Right lobe of liver (tissue), 6 donors: ENCODE measurements around the gene OR4K14. TPM values are rescaled to one million over a fixed set of nuclear protein-coding genes. Genes with fewer than 3 reads are reported as not detected.

Source experiments
- ATAC-seq, 4 donors: fragments of 200-7000 bp; cut with Tn5 transposase; one replicate each; pipeline ENCODE4 v1.9.1; 2020; ENCODE audit warnings: mild to moderate bottlenecking in 4 of 4, moderate library complexity in 4 of 4
- DNase-seq, 3 donors: peaks; one replicate each; pipeline ENCODE4 v3.0.0-alpha.2; 2020
- H3K27ac ChIP-seq, 3 donors: fragments of 200-600 bp; one replicate each; pipeline ENCODE4 v1.8.0; 2022
- H3K27me3 ChIP-seq, 2 donors: fragments of 200-600 bp; one replicate each; pipeline ENCODE4 v1.8.0; 2022
- H3K36me3 ChIP-seq, 4 donors: fragments of 200-600 bp; sonication (generic) in 1 of 4; one replicate each; pipeline versions ENCODE4 v1.5.1 to v1.8.0; 2017 to 2022; ENCODE audit warnings: control low read depth in 1 of 4
- H3K4me1 ChIP-seq, 4 donors: fragments of 200-600 bp; sonication (generic) in 1 of 4; one replicate each; pipeline versions ENCODE4 v1.5.1 to v1.8.0; 2017 to 2022; ENCODE audit warnings: control low read depth in 1 of 4
- H3K4me3 ChIP-seq, 3 donors: fragments of 200-600 bp; one replicate each; pipeline ENCODE4 v1.8.0; 2022
- H3K9me3 ChIP-seq, 4 donors: fragments of 200-600 bp; sonication (generic) in 1 of 4; one replicate each; pipeline versions ENCODE4 v1.5.1 to v1.8.0; 2017 to 2022; ENCODE audit warnings: control low read depth in 1 of 4
- POLR2A ChIP-seq: fragments of 450-650 bp; IDR thresholded peaks from one replicate; pipeline ENCODE4 v1.6.1; 2017; ENCODE audit warnings: antibody characterized with exemption, mild to moderate bottlenecking
- WGBS: methylation state at CpG from one replicate; pipeline ENCODE4 v1.1.6; 2018; ENCODE audit warnings: low coverage, low lambda C conversion rate; ENCODE audit not compliant: insufficient coverage; ENCODE audit errors: missing lambda C conversion rate; 5-methylcytosine and 5-hydroxymethylcytosine counted together
- intact Hi-C, 2 donors: fragments of 100-400 bp; cut with DNase I; formaldehyde crosslinking; loops; one replicate each; pipeline versions ENCODE4 v1.11.2 to v1.14.1; 2022
- total RNA-seq, 6 experiments: library from RNA; depleted of rRNA in 2 of 6; stranded (reverse); fragments of >200 nt in 2 of 6; fragmentation: NEBNext Ultra II Directional in 3 of 6; extraction: Animal tissue kit (Norgen Biotek cat#: 25700) in 3 of 6; gene quantifications; one replicate each; pipeline versions ENCODE4 v1.1.0 to v1.2.4, GENCODE V29; 2016 to 2023
- TF ChIP-seq, protein P1 (sequence below), 4 donors: fragments of 200-600 bp in 3 of 4; fragments of 450-650 bp in 1 of 4; IDR thresholded peaks; one replicate each; pipeline versions ENCODE4 v1.5.1 to v1.8.0; 2016 to 2022; ENCODE audit warnings: antibody characterized with exemption in 4 of 4, mild to moderate bottlenecking in 2 of 4
- donor health status: DM: no; HTN: yes; CAD: no.
- donor health status: DM: no; HTN: no; CAD: no.
- donor health status: DM: no; HTN: no; CAD: no.
- donor health status: DM: no; HTN: yes; CAD: no.
- donor health status: DM: no; HTN: yes; CAD: no.

OR4K14 gene
- total RNA-seq, 6 experiments from 2014 or later: not detected

DNA sequence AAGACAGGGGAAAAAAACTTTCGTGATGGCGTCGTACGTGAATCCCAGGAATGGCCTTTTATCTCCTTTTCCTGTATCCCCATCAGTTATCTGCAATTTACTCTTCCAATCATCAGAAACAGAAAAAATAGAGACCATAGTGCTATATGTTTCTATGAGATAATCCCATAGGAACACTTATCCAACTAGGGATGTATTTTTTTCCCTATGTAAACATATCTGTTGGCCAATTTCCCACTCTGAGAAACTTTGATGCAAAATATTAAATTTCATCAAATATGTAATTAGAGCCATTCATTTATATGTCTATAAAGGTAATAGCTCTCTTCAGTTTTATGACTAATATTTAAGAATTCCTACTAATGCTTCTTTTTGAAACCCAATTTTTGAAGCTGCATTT, 16.8 kb upstream of the OR4K14 start, which contains the start of gene OR4K13:
Gene OR4K13 (minus strand): TSS at position 101 of the 400 bp plus-strand sequence. CDS start 1,280 bp downstream, outside the sequence.
- Histone ChIP-seq H3K4me1 (no peaks in the 10 kb centered on the region), H3K27me3 (no peaks in the 10 kb centered on the region), H3K4me3 (no peak within 1 kb of the TSS), H3K36me3 (no peaks in the 10 kb centered on the region), H3K9me3 (no peaks in the 10 kb centered on the region), H3K27ac (no peak within 1 kb of the TSS)
- 75% methylated on average over 4 of the region's 4 CpGs for WGBS
- no peak for ATAC-seq
- intact Hi-C loops: no loop called here
- no peak for DNase-seq
- no peak for TF ChIP-seq POLR2A
- TF ChIP-seq, protein P1, sequence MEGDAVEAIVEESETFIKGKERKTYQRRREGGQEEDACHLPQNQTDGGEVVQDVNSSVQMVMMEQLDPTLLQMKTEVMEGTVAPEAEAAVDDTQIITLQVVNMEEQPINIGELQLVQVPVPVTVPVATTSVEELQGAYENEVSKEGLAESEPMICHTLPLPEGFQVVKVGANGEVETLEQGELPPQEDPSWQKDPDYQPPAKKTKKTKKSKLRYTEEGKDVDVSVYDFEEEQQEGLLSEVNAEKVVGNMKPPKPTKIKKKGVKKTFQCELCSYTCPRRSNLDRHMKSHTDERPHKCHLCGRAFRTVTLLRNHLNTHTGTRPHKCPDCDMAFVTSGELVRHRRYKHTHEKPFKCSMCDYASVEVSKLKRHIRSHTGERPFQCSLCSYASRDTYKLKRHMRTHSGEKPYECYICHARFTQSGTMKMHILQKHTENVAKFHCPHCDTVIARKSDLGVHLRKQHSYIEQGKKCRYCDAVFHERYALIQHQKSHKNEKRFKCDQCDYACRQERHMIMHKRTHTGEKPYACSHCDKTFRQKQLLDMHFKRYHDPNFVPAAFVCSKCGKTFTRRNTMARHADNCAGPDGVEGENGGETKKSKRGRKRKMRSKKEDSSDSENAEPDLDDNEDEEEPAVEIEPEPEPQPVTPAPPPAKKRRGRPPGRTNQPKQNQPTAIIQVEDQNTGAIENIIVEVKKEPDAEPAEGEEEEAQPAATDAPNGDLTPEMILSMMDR (IDR thresholded peaks at IDR 0.05): no peak

DNA sequence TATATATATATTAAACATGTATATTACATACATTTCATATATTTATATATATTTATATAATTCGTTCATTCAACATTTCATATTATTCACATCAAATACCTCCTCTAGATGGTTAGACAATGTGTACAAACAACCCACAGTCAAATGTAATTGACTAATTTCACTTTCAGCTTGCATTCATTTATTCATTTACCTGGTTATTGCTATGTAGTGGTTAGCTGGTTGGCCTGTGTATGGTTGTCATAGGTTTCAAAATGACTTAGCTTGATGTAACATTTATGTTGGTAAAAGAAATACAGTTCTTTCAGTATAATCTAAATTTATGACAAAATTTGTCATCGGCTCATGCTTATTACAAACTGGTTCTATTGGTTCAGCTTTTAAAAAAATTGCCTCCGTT, 16.3 kb upstream of the OR4K14 start:
- Histone ChIP-seq H3K27ac (no peak overlapping the region), H3K9me3 (no peaks in the 10 kb centered on the region), H3K4me3 (no peak overlapping the region), H3K36me3 (no peaks in the 10 kb centered on the region), H3K27me3 (no peaks in the 10 kb centered on the region), H3K4me1 (no peaks in the 10 kb centered on the region)
- intact Hi-C loops: no loop called here
- DNase-seq (no peak), ATAC-seq (no peak)
- 49% methylated on average over 3 of the region's 3 CpGs for WGBS
- TF ChIP-seq, protein P1 (IDR thresholded peaks at IDR 0.05): no peak
- no peak for TF ChIP-seq POLR2A

DNA sequence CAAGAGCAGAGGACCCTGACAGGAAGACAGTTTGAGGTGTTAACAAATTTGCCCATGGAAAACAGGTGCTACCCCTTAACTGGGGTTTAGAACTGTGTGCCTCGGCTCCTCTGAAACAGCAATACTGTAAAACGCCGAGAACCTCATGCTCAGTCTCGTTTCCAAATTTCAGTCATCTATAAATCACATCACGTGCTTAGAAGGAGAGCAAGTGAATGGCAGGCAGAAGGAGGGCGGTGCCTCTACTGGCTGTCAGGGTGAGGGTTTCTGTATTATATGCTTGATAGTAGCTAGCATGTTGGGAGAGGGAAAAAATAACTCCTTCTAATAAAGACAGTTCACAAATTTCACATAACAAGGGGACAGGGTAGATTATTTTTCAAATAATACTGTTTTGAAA, 12.0 kb upstream of the OR4K14 start:
- Histone ChIP-seq H3K36me3 (no peaks in the 10 kb centered on the region), H3K27me3 (no peaks in the 10 kb centered on the region), H3K4me3 (no peak overlapping the region), H3K9me3 (no peaks in the 10 kb centered on the region), H3K27ac (no peak overlapping the region), H3K4me1 (no peaks in the 10 kb centered on the region)
- ATAC-seq (no peak), DNase-seq (no peak)
- WGBS: 46% methylated on average over 6 of the region's 6 CpGs
- no peak for TF ChIP-seq POLR2A
- intact Hi-C loops: no loop called here

DNA sequence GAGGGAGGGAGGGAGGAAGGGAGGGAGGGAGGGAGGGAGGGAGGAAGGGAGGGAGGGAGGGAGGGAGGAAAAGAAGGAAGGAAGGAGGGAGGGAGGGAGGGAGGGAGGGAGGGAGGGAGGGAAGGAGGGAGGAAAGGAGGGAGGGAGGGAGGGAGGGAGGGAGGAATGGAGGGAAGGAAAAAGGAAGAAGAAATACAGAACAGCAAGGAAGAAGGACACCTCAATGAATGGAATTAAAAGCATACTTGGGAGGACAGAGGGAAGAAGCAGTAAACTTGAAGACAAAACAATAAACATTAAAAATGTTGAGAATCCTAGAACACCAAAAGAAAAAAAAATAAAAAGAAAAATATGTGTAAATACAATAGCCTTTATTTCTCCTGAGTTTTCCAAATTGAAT, 11.0 kb downstream of the OR4K14 start:
- H3K27me3 ChIP-seq: no peaks in the 10 kb centered on the region
- no peaks in the 10 kb centered on the region for H3K9me3 ChIP-seq
- H3K36me3 ChIP-seq: no peaks in the 10 kb centered on the region
- ATAC-seq (no peak), DNase-seq (no peak)
- intact Hi-C loops: no loop called here
- H3K27ac ChIP-seq: no peak overlapping the region
- TF ChIP-seq, protein P1 (IDR thresholded peaks at IDR 0.05): no peak
- TF ChIP-seq POLR2A: no peak
- H3K4me3 ChIP-seq: no peak overlapping the region
- no peaks in the 10 kb centered on the region for H3K4me1 ChIP-seq

DNA sequence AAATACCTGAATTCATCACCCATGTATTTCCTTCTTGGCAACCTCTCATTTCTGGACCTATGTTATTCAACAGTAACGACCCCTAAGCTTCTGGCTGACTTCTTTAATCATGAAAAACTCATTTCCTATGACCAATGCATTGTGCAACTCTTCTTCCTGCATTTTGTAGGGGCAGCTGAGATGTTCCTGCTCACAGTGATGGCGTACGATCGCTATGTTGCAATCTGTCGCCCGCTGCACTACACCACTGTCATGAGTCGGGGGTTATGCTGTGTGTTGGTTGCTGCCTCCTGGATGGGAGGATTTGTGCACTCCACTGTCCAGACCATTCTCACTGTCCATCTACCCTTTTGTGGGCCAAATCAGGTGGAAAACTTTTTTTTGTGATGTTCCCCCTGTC, 16.8 kb downstream of the OR4K14 start:
- H3K36me3 ChIP-seq: no peaks in the 10 kb centered on the region
- ATAC-seq: no peak
- no peaks in the 10 kb centered on the region for H3K27me3 ChIP-seq
- H3K4me3 ChIP-seq: no peak overlapping the region
- 45% methylated on average over 7 of the region's 7 CpGs for WGBS
- TF ChIP-seq POLR2A: no peak
- TF ChIP-seq, protein P1 (IDR thresholded peaks at IDR 0.05): no peak
- intact Hi-C loops: no loop called here
- DNase-seq: no peak
- H3K27ac ChIP-seq: no peak overlapping the region
- H3K4me1 ChIP-seq: no peaks in the 10 kb centered on the region
- no peaks in the 10 kb centered on the region for H3K9me3 ChIP-seq
